C4-2B (cell line): ENCODE results near the gene KIF6.

Experiments
- ZFX ChIP-seq: fragments of 450-650 bp; IDR thresholded peaks from 2 replicates; pipeline ENCODE4 v1.6.1; 2017
- TF ChIP-seq, protein P1 (sequence below): fragments of 450-650 bp; conservative IDR thresholded peaks from 2 replicates; pipeline ENCODE4 v1.5.1; 2017; ENCODE audit warnings: mild to moderate bottlenecking

DNA sequence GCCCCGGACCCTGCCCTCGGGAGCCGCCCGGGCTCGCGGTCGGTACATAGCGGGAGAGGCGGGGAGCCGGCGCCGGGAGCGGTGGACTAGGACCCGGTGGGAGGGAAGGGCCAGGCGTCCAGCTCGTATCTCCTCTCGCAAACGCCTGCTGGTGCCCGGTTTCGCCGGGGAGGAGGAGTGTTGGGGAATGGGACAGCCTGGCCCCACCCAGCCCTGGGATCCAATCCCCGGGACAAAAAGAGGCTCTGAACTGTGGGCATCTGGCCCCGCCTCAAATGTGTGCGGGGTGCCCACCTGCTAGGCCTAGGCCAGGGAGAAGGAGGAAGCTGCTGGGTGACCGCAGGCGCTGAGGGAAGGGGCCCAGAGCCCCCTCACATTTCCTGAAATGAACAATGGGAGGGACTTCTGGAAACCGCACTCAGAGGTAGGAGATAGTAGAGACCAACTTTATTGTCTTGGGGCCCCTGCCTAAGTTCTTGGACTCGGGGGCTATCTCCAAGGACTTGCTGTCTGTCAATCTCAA, 410.9 kb downstream of the KIF6 start, which contains the start of gene KCNK17:
- TF ChIP-seq, protein P1, sequence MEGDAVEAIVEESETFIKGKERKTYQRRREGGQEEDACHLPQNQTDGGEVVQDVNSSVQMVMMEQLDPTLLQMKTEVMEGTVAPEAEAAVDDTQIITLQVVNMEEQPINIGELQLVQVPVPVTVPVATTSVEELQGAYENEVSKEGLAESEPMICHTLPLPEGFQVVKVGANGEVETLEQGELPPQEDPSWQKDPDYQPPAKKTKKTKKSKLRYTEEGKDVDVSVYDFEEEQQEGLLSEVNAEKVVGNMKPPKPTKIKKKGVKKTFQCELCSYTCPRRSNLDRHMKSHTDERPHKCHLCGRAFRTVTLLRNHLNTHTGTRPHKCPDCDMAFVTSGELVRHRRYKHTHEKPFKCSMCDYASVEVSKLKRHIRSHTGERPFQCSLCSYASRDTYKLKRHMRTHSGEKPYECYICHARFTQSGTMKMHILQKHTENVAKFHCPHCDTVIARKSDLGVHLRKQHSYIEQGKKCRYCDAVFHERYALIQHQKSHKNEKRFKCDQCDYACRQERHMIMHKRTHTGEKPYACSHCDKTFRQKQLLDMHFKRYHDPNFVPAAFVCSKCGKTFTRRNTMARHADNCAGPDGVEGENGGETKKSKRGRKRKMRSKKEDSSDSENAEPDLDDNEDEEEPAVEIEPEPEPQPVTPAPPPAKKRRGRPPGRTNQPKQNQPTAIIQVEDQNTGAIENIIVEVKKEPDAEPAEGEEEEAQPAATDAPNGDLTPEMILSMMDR = no peak
- TF ChIP-seq ZFX = no peak
